Fibroblast of skin of abdomen (primary cell): ENCODE measurements around the gene ZMAT2. TPM values are rescaled to one million over a fixed set of nuclear protein-coding genes. Genes with fewer than 3 reads are reported as not detected.
"Not testable (repeated sequence)": the region's sequence is repeated elsewhere in the genome, so short reads cannot be mapped to it uniquely, and the experiment has no call there.

Experiments used
- DNase-seq: peaks from one replicate; pipeline ENCODE4 v3.0.0-alpha.2; 2013
- polyA plus RNA-seq, 2 experiments: library from polyadenylated mRNA; unstranded; fragments of 120-200 nt; gene quantifications; one replicate each; pipeline ENCODE4 v1.2.1, GENCODE V29; 2013; ENCODE audit not compliant: insufficient read length in 2 of 2

Gene ZMAT2
- polyA plus RNA-seq (2013, experiment 1 of 2; ENCODE audit: insufficient read length): 94.8 TPM
- polyA plus RNA-seq (2013, experiment 2 of 2; ENCODE audit: insufficient read length): 83.7 TPM

GRCh38 chr5:140700177-140701144, at the start of gene ZMAT2:
Gene ZMAT2 (plus strand): TSS chr5:140700447. CDS start chr5:140700461, 14 bp downstream.
- peak; percentile 98 for DNase-seq

- DNase-seq: no peak
Observed at GRCh38 chr5:140658870-140659269, 41.4 kb upstream of the ZMAT2 start.

DNA sequence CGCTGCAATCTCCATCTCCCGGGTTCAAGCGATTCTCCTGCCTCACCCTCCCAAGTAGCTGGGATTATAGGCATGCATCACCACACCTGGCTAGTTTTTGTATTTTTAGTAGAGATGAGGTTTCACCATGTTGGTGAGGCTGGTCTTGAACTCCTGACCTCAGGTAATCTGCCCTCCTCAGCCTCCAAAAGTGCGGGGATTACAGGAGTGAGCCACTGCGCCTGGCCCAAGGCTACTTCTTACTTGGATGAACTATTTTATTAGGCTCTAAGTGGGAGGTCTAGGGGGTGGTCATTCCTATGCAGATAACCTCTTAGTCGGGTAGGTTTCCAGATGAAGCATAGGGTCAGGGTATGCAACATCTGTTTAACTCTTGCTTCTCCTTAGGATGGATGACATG, 39.9 kb upstream of the ZMAT2 start:
- not testable (repeated sequence) for DNase-seq

- DNase-seq: no peak
Observed at GRCh38 chr5:140664030-140664358, 36.3 kb upstream of the ZMAT2 start.

GRCh38 chr5:140664359-140665119, 35.7 kb upstream of the ZMAT2 start, which contains the start of gene WDR55:
Gene WDR55 (plus strand): TSS chr5:140664904. CDS start chr5:140664913, 9 bp downstream.
- DNase-seq: peak; percentile 91

DNA sequence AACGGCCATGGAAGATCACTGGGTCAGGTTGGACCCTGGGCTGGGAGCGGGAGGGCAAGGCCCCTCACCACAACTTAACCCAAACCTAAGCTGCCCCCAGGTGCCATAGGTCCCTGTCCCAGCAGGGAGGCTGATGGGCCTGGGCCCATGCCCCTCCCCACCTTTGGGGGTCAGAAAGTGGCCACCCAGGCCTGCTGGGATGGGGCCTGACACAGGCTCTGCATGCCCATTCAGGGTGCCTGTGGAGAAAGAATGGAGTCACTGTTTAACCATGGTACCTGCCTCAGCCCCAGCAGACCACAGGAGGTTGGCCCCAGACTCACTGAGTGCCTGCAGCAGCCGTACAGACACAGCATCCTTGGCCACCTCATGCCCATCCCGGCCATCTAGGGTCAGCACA, 29.2 kb upstream of the ZMAT2 start:
- not testable (repeated sequence) for DNase-seq

GRCh38 chr5:140671472-140672125, 28.6 kb upstream of the ZMAT2 start:
- no peak for DNase-seq

GRCh38 chr5:140672455-140673186, 27.6 kb upstream of the ZMAT2 start:
- peak; percentile 28 for DNase-seq

GRCh38 chr5:140673187-140673976, 26.9 kb upstream of the ZMAT2 start, which contains the start of gene DND1:
Gene DND1 (minus strand): TSS chr5:140673576. CDS start chr5:140673542, 34 bp downstream.
- DNase-seq: no peak

DNA sequence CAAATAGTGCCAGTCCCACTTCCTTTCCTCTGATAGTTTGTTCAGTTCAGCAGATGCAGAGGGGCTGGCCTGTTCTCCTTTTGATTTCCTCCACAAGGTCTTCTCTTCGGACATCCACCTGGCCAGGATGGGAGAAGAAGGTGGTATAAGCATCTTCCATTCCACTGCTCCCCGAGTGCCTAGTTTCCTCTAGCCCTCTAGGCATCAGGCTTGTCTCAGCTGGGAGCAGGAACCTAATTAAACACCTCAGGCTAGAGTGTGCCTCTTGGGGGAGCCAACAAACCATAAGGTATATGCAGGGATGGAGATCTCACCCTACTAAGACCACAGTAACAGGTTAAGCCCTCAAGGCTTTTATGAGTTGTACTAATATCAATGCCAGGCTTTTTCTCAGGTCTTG, 26.0 kb upstream of the ZMAT2 start:
- DNase-seq: no peak

GRCh38 chr5:140674629-140675028, 25.6 kb upstream of the ZMAT2 start:
- no peak for DNase-seq

DNA sequence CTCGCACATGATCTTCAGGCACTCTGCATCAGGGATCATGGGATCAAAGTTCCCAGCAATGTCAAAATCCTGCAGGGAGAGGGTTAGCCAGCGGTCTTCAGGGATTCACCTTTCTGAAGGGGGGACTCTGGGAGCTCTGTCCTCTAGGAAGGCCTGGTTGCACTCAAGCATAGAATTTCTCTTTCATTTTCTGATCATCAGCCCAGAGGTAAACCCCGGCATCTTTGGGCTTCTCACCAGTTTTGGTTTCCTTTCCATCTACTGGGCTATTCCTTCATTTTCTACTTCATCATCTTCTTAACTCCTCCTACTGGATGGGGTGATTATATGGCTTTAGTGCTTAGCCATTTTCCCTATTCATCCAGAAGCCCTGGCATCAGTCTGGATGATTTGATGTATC, 22.3 kb upstream of the ZMAT2 start:
- DNase-seq: no peak

DNA sequence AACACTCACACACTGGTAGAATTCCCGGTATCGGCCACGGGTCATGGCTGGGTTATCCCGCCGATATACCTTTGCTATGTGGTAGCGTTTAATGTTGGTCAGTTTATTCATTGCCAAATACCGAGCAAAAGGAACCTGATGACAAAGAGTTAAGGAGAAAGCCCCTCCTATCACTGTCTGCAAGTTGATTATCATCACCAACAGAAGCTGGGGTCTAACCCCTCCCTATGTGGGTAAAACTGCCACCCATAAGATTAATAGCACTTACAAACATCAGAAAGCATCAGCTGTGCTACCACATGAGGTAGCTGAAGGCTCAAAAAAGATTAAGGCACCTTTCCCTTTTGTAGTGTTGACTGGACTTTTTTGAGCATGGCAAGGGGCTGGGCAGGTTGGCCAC, 21.3 kb upstream of the ZMAT2 start:
- DNase-seq: no peak

- no peak for DNase-seq
Observed at GRCh38 chr5:140690376-140690932, 9.8 kb upstream of the ZMAT2 start.

- DNase-seq: peak; percentile 93
Observed at GRCh38 chr5:140690941-140691924, 9.0 kb upstream of the ZMAT2 start, which contains the start of the genes HARS1 and HARS2. Gene HARS1 (minus strand): TSS chr5:140691370. CDS start chr5:140691304, 66 bp downstream. Gene HARS2 (plus strand): TSS chr5:140691455. CDS start chr5:140691649, 194 bp downstream.

- DNase-seq: no peak
Observed at GRCh38 chr5:140694276-140694675, 6.0 kb upstream of the ZMAT2 start.

DNA sequence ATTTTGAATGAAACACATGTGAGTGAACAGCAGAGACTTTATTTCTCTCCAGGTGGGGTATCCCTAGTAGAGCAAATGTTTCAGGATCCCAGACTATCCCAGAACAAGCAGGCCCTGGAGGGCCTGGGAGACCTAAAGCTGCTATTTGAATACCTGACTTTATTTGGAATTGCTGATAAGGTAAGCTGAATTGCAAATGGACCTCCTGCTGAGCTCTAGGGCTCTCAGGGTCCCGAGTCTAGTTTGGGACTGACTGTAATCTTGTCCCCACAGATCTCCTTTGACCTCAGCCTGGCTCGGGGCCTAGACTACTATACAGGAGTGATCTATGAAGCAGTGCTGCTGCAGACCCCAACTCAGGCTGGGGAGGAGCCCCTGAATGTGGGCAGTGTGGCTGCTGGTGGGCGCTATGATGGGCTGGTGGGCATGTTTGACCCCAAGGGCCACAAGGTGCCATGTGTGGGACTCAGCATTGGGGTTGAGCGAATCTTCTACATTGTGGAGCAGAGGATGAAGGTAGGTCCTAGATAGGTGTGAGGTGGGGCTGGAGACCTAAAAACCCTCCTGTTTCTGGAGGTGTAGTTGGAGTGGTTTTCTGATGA, 3.3 kb upstream of the ZMAT2 start:
- DNase-seq: no peak

DNA sequence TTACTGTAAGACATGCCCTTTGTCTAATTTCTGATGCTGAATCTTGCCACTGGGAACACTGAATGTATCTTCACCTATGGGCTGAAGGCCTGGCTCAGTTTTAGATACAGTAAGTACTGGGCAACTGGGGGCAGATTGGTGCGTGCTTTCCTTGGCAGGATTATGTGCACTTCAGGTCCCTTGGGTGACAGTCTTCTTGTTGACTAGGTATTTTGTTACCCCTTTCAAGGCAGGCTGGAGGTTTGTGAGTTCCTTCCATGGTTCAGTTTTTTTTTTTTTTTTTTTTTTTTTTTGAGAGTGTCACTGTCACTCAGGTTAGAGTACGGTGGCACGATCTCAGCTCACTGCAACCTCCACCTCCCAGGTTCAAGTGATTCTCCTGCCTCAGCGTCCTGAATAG, 7.6 kb downstream of the ZMAT2 start:
- DNase-seq: no peak

GRCh38 chr5:140708787-140709186, 8.5 kb downstream of the ZMAT2 start:
- DNase-seq: not testable (repeated sequence)
